Suppressor macrophage treated with lipopolysaccharide for 1 hour (primary cell): ENCODE measurements around the gene AP5B1.
"Not testable (repeated sequence)": the region's sequence is repeated elsewhere in the genome, so short reads cannot be mapped to it uniquely, and the experiment has no call there.

Experiments
- DNase-seq, 3 donors: peaks; one replicate each; pipeline ENCODE4 v3.0.0-alpha.2; 2020 to 2022

The AP5B1 gene

GRCh38 chr11:65764434-65764833 is 16.3 kb downstream of the AP5B1 start:
- DNase-seq: no peak

- DNase-seq: not testable (repeated sequence)
These were observed 18.0 kb downstream of the AP5B1 start for GRCh38 chr11:65762816-65763215.

GRCh38 chr11:65762169-65762568 is 18.6 kb downstream of the AP5B1 start:
- DNase-seq: not testable (repeated sequence)

GRCh38 chr11:65745049-65745448 is 35.7 kb downstream of the AP5B1 start:
- DNase-seq: no peak

GRCh38 chr11:65744699-65745042 is 36.1 kb downstream of the AP5B1 start:
- DNase-seq: no peak

GRCh38 chr11:65744026-65744698 is 36.6 kb downstream of the AP5B1 start:
- DNase-seq: peak; percentile 73 to 82 (median 74)

- DNase-seq: no peak
These were observed 37.1 kb downstream of the AP5B1 start for GRCh38 chr11:65743681-65744025.

- DNase-seq: no peak
These were observed 38.4 kb downstream of the AP5B1 start for GRCh38 chr11:65742353-65742752.

GRCh38 chr11:65741185-65741584 is 39.6 kb downstream of the AP5B1 start:
- DNase-seq: no peak

GRCh38 chr11:65739022-65739421 is 41.8 kb downstream of the AP5B1 start:
- no peak for DNase-seq

GRCh38 chr11:65736810-65737209 is 44.0 kb downstream of the AP5B1 start:
- DNase-seq: peak in 2 of 3 donors; percentile 24 to 31

- DNase-seq: not testable (repeated sequence)
These were observed 45.7 kb downstream of the AP5B1 start for GRCh38 chr11:65735111-65735510.

GRCh38 chr11:65730461-65730860 is 50.3 kb downstream of the AP5B1 start:
- DNase-seq: no peak

GRCh38 chr11:65727865-65728264 is 52.9 kb downstream of the AP5B1 start:
- DNase-seq: no peak

GRCh38 chr11:65726660-65727059 is 54.1 kb downstream of the AP5B1 start:
- peak in 1 of 3 donors; percentile 19 for DNase-seq
